ENCODE results near the gene OLA1. TPM values are rescaled to one million over a fixed set of nuclear protein-coding genes. Genes with fewer than 3 reads are reported as not detected.

The OLA1 gene
- total RNA-seq, 1 experiment from 2014 or later = 109 TPM

DNA sequence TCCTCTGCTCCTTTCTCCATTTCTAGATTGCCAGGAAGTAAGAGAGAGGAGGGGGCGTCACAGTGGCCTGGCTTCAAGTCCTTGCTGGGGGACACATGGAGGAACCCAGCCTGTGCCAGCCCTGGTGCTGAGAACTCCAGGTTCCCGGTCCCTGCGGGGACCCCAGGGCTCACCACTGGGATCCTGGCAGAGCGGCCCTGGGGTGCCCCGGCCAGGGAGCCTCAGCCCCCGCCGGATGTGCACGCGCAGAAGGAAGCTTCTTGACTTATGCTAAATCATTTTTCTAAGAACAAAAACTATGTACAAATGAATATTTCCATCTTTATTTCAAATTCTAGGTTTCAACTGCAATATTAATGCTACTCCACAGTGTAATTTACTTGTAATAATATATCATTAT is 200.6 kb downstream of the OLA1 start:
- ATAC-seq (no peak), DNase-seq (ENCODE audit: low spot score) (no peak)
- no peak overlapping the region for H3K27ac Mint-ChIP-seq
- peaks cover 16% of the 10 kb centered on the region for H3K9me3 Mint-ChIP-seq
- ChIA-PET CTCF (no interaction called here), POLR2A (no interaction called here)
- no peak overlapping the region for H3K4me3 Mint-ChIP-seq
- TF ChIP-seq, protein P1, sequence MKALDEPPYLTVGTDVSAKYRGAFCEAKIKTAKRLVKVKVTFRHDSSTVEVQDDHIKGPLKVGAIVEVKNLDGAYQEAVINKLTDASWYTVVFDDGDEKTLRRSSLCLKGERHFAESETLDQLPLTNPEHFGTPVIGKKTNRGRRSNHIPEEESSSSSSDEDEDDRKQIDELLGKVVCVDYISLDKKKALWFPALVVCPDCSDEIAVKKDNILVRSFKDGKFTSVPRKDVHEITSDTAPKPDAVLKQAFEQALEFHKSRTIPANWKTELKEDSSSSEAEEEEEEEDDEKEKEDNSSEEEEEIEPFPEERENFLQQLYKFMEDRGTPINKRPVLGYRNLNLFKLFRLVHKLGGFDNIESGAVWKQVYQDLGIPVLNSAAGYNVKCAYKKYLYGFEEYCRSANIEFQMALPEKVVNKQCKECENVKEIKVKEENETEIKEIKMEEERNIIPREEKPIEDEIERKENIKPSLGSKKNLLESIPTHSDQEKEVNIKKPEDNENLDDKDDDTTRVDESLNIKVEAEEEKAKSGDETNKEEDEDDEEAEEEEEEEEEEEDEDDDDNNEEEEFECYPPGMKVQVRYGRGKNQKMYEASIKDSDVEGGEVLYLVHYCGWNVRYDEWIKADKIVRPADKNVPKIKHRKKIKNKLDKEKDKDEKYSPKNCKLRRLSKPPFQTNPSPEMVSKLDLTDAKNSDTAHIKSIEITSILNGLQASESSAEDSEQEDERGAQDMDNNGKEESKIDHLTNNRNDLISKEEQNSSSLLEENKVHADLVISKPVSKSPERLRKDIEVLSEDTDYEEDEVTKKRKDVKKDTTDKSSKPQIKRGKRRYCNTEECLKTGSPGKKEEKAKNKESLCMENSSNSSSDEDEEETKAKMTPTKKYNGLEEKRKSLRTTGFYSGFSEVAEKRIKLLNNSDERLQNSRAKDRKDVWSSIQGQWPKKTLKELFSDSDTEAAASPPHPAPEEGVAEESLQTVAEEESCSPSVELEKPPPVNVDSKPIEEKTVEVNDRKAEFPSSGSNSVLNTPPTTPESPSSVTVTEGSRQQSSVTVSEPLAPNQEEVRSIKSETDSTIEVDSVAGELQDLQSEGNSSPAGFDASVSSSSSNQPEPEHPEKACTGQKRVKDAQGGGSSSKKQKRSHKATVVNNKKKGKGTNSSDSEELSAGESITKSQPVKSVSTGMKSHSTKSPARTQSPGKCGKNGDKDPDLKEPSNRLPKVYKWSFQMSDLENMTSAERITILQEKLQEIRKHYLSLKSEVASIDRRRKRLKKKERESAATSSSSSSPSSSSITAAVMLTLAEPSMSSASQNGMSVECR (CRISPR knock-in tag; IDR thresholded peaks at IDR 0.05; ENCODE audit: borderline replicate concordance) = no peak
- TF ChIP-seq NR3C1 (CRISPR knock-in tag; conservative IDR thresholded peaks at IDR 0.05; ENCODE audit: low read depth) = no peak
- TF ChIP-seq ZNF671 (CRISPR knock-in tag; IDR thresholded peaks at IDR 0.05) = no peak
- no peak for TF ChIP-seq SMAD3 (CRISPR knock-in tag; IDR thresholded peaks at IDR 0.05; ENCODE audit: borderline replicate concordance)
- TF ChIP-seq, protein P2, sequence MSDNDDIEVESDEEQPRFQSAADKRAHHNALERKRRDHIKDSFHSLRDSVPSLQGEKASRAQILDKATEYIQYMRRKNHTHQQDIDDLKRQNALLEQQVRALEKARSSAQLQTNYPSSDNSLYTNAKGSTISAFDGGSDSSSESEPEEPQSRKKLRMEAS (CRISPR knock-in tag; IDR thresholded peaks at IDR 0.05) = no peak
- TF ChIP-seq, protein P3, sequence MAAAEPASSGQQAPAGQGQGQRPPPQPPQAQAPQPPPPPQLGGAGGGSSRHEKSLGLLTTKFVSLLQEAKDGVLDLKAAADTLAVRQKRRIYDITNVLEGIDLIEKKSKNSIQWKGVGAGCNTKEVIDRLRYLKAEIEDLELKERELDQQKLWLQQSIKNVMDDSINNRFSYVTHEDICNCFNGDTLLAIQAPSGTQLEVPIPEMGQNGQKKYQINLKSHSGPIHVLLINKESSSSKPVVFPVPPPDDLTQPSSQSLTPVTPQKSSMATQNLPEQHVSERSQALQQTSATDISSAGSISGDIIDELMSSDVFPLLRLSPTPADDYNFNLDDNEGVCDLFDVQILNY (CRISPR knock-in tag; IDR thresholded peaks at IDR 0.05) = no peak
- TF ChIP-seq, protein P4, sequence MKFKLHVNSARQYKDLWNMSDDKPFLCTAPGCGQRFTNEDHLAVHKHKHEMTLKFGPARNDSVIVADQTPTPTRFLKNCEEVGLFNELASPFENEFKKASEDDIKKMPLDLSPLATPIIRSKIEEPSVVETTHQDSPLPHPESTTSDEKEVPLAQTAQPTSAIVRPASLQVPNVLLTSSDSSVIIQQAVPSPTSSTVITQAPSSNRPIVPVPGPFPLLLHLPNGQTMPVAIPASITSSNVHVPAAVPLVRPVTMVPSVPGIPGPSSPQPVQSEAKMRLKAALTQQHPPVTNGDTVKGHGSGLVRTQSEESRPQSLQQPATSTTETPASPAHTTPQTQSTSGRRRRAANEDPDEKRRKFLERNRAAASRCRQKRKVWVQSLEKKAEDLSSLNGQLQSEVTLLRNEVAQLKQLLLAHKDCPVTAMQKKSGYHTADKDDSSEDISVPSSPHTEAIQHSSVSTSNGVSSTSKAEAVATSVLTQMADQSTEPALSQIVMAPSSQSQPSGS (CRISPR knock-in tag; IDR thresholded peaks at IDR 0.05; ENCODE audit: borderline replicate concordance, low read depth) = no peak
- no peak for TF ChIP-seq NFATC4 (CRISPR knock-in tag; IDR thresholded peaks at IDR 0.05)
- H3K36me3 Mint-ChIP-seq = peaks cover 7% of the 10 kb centered on the region
- no peaks in the 10 kb centered on the region; the same call in 1 of the 2 replicates for H3K27me3 Mint-ChIP-seq (ENCODE audit: low read depth)
- H3K4me1 Mint-ChIP-seq = peaks cover 26% of the 10 kb centered on the region

DNA sequence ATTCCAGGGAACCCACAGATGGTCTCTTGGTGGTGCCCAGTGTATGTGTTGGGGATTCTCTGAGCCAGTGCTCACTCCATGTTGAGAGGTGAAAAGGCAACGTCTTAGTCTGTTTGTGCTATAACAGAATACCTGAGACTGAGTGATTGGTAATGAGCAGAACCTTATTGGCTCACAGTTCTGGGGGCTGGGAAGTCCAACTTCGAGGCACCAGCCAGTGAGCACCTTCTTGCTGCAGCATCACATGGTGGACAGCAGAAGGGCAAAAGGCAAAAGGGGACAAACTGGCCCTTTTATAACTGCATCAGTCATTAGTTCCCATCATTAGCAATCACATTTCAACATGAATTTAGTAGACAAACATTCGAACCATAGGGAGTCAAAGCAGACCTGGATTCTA is 202.2 kb downstream of the OLA1 start:
- TF ChIP-seq RELA (CRISPR knock-in tag; IDR thresholded peaks at IDR 0.05; ENCODE audit: borderline replicate concordance) = no peak
- TF ChIP-seq PRRX2 (CRISPR knock-in tag; IDR thresholded peaks at IDR 0.05) = no peak
- TF ChIP-seq ETV6 (CRISPR knock-in tag; IDR thresholded peaks at IDR 0.05) = no peak
- TF ChIP-seq ZBTB21 (CRISPR knock-in tag; IDR thresholded peaks at IDR 0.05; ENCODE audit: borderline replicate concordance) = no peak
- TF ChIP-seq, protein P5, sequence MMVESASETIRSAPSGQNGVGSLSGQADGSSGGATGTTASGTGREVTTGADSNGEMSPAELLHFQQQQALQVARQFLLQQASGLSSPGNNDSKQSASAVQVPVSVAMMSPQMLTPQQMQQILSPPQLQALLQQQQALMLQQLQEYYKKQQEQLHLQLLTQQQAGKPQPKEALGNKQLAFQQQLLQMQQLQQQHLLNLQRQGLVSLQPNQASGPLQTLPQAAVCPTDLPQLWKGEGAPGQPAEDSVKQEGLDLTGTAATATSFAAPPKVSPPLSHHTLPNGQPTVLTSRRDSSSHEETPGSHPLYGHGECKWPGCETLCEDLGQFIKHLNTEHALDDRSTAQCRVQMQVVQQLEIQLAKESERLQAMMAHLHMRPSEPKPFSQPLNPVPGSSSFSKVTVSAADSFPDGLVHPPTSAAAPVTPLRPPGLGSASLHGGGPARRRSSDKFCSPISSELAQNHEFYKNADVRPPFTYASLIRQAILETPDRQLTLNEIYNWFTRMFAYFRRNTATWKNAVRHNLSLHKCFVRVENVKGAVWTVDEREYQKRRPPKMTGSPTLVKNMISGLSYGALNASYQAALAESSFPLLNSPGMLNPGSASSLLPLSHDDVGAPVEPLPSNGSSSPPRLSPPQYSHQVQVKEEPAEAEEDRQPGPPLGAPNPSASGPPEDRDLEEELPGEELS (CRISPR knock-in tag; IDR thresholded peaks at IDR 0.05) = no peak
- no peak for TF ChIP-seq CBFB (CRISPR knock-in tag; IDR thresholded peaks at IDR 0.05; ENCODE audit: low read depth)
- TF ChIP-seq, protein P6, sequence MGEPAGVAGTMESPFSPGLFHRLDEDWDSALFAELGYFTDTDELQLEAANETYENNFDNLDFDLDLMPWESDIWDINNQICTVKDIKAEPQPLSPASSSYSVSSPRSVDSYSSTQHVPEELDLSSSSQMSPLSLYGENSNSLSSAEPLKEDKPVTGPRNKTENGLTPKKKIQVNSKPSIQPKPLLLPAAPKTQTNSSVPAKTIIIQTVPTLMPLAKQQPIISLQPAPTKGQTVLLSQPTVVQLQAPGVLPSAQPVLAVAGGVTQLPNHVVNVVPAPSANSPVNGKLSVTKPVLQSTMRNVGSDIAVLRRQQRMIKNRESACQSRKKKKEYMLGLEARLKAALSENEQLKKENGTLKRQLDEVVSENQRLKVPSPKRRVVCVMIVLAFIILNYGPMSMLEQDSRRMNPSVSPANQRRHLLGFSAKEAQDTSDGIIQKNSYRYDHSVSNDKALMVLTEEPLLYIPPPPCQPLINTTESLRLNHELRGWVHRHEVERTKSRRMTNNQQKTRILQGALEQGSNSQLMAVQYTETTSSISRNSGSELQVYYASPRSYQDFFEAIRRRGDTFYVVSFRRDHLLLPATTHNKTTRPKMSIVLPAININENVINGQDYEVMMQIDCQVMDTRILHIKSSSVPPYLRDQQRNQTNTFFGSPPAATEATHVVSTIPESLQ (CRISPR knock-in tag; IDR thresholded peaks at IDR 0.05) = no peak
- peaks cover 16% of the 10 kb centered on the region for H3K9me3 Mint-ChIP-seq
- no peak overlapping the region for H3K4me3 Mint-ChIP-seq
- peaks cover 10% of the 10 kb centered on the region for H3K4me1 Mint-ChIP-seq
- no peaks in the 10 kb centered on the region; the same call in 1 of the 2 replicates for H3K27me3 Mint-ChIP-seq (ENCODE audit: low read depth)
- peaks cover 7% of the 10 kb centered on the region for H3K36me3 Mint-ChIP-seq
- ATAC-seq (no peak), DNase-seq (ENCODE audit: low spot score) (no peak)
- CTCF ChIA-PET = no interaction called here
- H3K27ac Mint-ChIP-seq = no peak overlapping the region
- POLR2A ChIA-PET = no interaction called here

Measured in WTC11 (cell line).